Metanephros (tissue), 1 donor: ENCODE data around the gene PRR9. TPM values are rescaled to one million over a fixed set of nuclear protein-coding genes. Genes with fewer than 3 reads are reported as not detected.

Experiments used
- total RNA-seq: library from RNA; depleted of rRNA; stranded (reverse); fragments of >200 nt; gene quantifications from one replicate; pipeline ENCODE4 v1.2.3, GENCODE V29; 2014

Gene PRR9
- total RNA-seq: not detected

GRCh38 chr1:153217212-153217611 lies at the start of gene PRR9:
Gene PRR9, plus strand, starts transcription at chr1:153217584. Its CDS starts 561 bp downstream, at chr1:153218145.

DNA sequence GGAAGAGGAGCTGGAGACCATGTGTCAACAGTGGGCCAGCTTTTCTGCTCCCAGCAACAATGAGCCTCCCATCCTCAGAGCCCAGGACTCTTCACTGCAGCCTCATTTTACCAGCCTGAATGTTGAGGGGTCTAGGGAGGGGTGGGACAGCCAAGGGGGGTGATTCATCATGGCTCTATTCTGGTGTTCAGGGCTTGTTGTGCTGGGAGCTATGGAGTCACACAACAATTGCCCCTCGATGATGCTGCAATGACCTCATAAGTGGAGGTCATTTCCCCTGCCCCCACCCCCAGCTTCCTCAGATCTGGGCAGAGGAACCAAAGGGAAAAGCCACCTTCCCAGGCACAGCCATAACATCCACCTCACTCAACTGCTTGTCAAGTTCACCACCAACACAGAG lies 14.3 kb upstream of the PRR9 start, which contains the start of gene LELP1:
Gene LELP1 (plus strand): TSS at position 301 of the 400 bp plus-strand sequence. CDS start 1,278 bp downstream, outside the sequence.

GRCh38 chr1:153259387-153259786 lies 42.0 kb downstream of the PRR9 start, which contains the start of gene LORICRIN:
Gene LORICRIN, plus strand, starts transcription at chr1:153259687. Its CDS starts 1,263 bp downstream, at chr1:153260950.

Other genes with a start within 250 kb of the PRR9 start
- not detected for gene SPRR4, start 246.9 kb upstream of the PRR9 start, total RNA-seq
- gene SPRR1A, start 233.5 kb upstream of the PRR9 start, total RNA-seq: not detected
- 0.58 TPM for gene SPRR3, start 215.8 kb upstream of the PRR9 start, total RNA-seq
- gene SPRR1B, start 186.4 kb upstream of the PRR9 start, total RNA-seq: not detected
- not detected for gene SPRR2D, start 176.5 kb upstream of the PRR9 start, total RNA-seq
- gene SPRR2A, start 160.1 kb upstream of the PRR9 start, total RNA-seq: not detected
- not detected for gene SPRR2B, start 146.0 kb upstream of the PRR9 start, total RNA-seq
- gene SPRR2E, start 123.1 kb upstream of the PRR9 start, total RNA-seq: not detected
- not detected for gene SPRR2F, start 104.1 kb upstream of the PRR9 start, total RNA-seq
- not detected for gene SPRR2G, start 66.7 kb upstream of the PRR9 start, total RNA-seq
- not detected for gene LELP1, start 14.2 kb upstream of the PRR9 start, total RNA-seq
- not detected for gene LORICRIN, start 42.1 kb downstream of the PRR9 start, total RNA-seq
- gene PGLYRP3, start 95.4 kb downstream of the PRR9 start, total RNA-seq: not detected
- gene PGLYRP4, start 131.3 kb downstream of the PRR9 start, total RNA-seq: not detected
- 258 TPM for gene S100A9, start 140.3 kb downstream of the PRR9 start, total RNA-seq
- gene S100A12, start 158.0 kb downstream of the PRR9 start, total RNA-seq: 32.5 TPM
- gene S100A8, start 173.5 kb downstream of the PRR9 start, total RNA-seq: 89.2 TPM
- gene S100A7A, start 198.9 kb downstream of the PRR9 start, total RNA-seq: not detected
- not detected for gene S100A7, start 243.1 kb downstream of the PRR9 start, total RNA-seq